CD4-positive, alpha-beta memory T cell (primary cell): ENCODE measurements around the gene SLC5A12. TPM values are rescaled to one million over a fixed set of nuclear protein-coding genes. Genes with fewer than 3 reads are reported as not detected.

Source experiments
- CTCF ChIA-PET: fragments of 350-600 bp; sonication (Branson Sonifier 250); formaldehyde crosslinking; loops from one replicate; lab custom pipeline; 2021; ENCODE audit warnings: inconsistent platforms; ENCODE audit not compliant: partially characterized antibody; lab: Charles Lee
- POLR2A ChIA-PET: fragments of 350-600 bp; sonication (Branson Sonifier 250); formaldehyde crosslinking; loops from one replicate; lab custom pipeline; 2021; ENCODE audit not compliant: partially characterized antibody; lab: Charles Lee
- DNase-seq, 5 donors: peaks; one replicate each; pipeline versions ENCODE4 v3.0.0 to v3.0.0-alpha.2; 2020 to 2022; ENCODE audit warnings: mixed read lengths in 1 of 5
- H3K27ac ChIP-seq: one replicate; pipeline ENCODE4 v1.7.0; 2013; ENCODE audit warnings: low read depth, low read length
- H3K27me3 ChIP-seq: 2 replicates; pipeline ENCODE4 v1.7.0; 2013; ENCODE audit warnings: mild to moderate bottlenecking, low read length, moderate library complexity; ENCODE audit not compliant: insufficient read depth
- H3K36me3 ChIP-seq: 2 replicates; pipeline ENCODE4 v1.7.0; 2013; ENCODE audit warnings: mild to moderate bottlenecking, low read length, moderate library complexity; ENCODE audit not compliant: insufficient read depth
- H3K4me1 ChIP-seq: 2 replicates; pipeline ENCODE4 v1.7.0; 2013; ENCODE audit warnings: mild to moderate bottlenecking, low read length, moderate library complexity; ENCODE audit not compliant: insufficient read depth
- H3K4me3 ChIP-seq, 2 donors: one replicate each; pipeline ENCODE4 v1.7.0; 2013; ENCODE audit warnings: low read length in 2 of 2, mild to moderate bottlenecking in 1 of 2
- H3K9me3 ChIP-seq, 2 donors: one replicate each; pipeline ENCODE4 v1.7.0; 2013; ENCODE audit warnings: low read length in 2 of 2, control low read depth in 1 of 2; ENCODE audit not compliant: control insufficient read depth in 1 of 2
- H3K27ac Mint-ChIP-seq, 7 donors: one replicate each; pipeline ENCODE4 v1.8.0; 2020 to 2021; ENCODE audit warnings: mixed read lengths in 7 of 7, mild to moderate bottlenecking in 6 of 7, inconsistent platforms in 3 of 7, moderate library complexity in 3 of 7
- H3K27me3 Mint-ChIP-seq, 2 donors: one replicate each; pipeline ENCODE4 v1.8.0; 2020 to 2021; ENCODE audit warnings: mixed read lengths in 2 of 2
- H3K36me3 Mint-ChIP-seq, 2 donors: one replicate each; pipeline ENCODE4 v1.8.0; 2020 to 2021; ENCODE audit warnings: mixed read lengths in 2 of 2, inconsistent platforms in 1 of 2, mild to moderate bottlenecking in 1 of 2
- H3K4me1 Mint-ChIP-seq, 4 donors: one replicate each; pipeline ENCODE4 v1.8.0; 2020 to 2021; ENCODE audit warnings: mixed read lengths in 4 of 4, mild to moderate bottlenecking in 1 of 4
- H3K4me3 Mint-ChIP-seq, 8 donors: one replicate each; pipeline ENCODE4 v1.8.0; 2020 to 2021; ENCODE audit warnings: mixed read lengths in 8 of 8, mild to moderate bottlenecking in 7 of 8, moderate library complexity in 6 of 8, inconsistent platforms in 3 of 8
- H3K9me3 Mint-ChIP-seq, 8 donors: one replicate each; pipeline ENCODE4 v1.8.0; 2020 to 2021; ENCODE audit warnings: mixed read lengths in 8 of 8, mild to moderate bottlenecking in 5 of 8, inconsistent platforms in 3 of 8, moderate library complexity in 1 of 8
- intact Hi-C: fragments of 100-400 bp; cut with micrococcal nuclease; formaldehyde crosslinking; loops from one replicate; pipeline ENCODE4 v1.15.1; 2023
- polyA plus RNA-seq, 2 donors: library from polyadenylated mRNA; unstranded; fragments of 300-500 nt; fragmentation: Illumina TruSeq; gene quantifications; one replicate each; pipeline ENCODE4 v1.2.3, GENCODE V29; 2021
- total RNA-seq, 2 experiments: library from RNA; stranded (reverse); gene quantifications; one replicate each; pipeline ENCODE4 v1.2.3, GENCODE V29; 2021

SLC5A12 gene
- total and polyA plus RNA-seq, 4 experiments from 2014 or later = not detected

DNA sequence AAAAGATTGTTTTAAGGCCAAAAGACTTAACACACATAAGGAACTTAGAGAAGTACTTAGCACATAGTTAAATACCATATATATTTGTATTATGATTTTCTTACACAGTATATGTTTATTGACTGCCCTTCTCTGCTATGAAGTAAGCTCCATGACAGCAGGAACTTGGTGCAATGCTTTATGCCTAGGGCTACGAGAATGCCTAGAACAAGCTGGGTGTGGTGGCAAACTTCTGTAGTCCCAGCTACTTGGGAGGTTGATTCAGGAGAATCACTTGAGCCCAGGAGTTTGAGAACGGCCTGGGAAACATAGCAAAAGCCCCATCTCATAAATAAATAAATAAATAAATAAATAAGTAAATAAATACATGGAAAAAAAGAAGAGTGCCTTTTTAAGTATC lies 1.9 kb downstream of the SLC5A12 start:
- DNase-seq = no peak
- no peak overlapping the region for H3K27ac Mint-ChIP-seq
- H3K4me1 Mint-ChIP-seq = no peaks in the 10 kb centered on the region
- no peak overlapping the region for H3K27ac ChIP-seq
- ChIA-PET POLR2A (no interaction called here), CTCF (no interaction called here)
- no peaks in the 10 kb centered on the region for H3K27me3 ChIP-seq
- H3K9me3 ChIP-seq = no peaks in the 10 kb centered on the region
- intact Hi-C loops = no loop called here
- H3K36me3 Mint-ChIP-seq = no peaks in the 10 kb centered on the region
- no peak overlapping the region for H3K4me3 Mint-ChIP-seq
- H3K4me1 ChIP-seq = no peaks in the 10 kb centered on the region
- no peak overlapping the region for H3K4me3 ChIP-seq
- H3K9me3 Mint-ChIP-seq = peaks cover 0 to 7% (median 4%) of the 10 kb centered on the region in 8 donors
- no peaks in the 10 kb centered on the region for H3K27me3 Mint-ChIP-seq
- H3K36me3 ChIP-seq = no peaks in the 10 kb centered on the region

- Histone ChIP-seq H3K4me1 (no peaks in the 10 kb centered on the region), H3K27ac (no peak overlapping the region), H3K9me3 (no peaks in the 10 kb centered on the region), H3K36me3 (no peaks in the 10 kb centered on the region), H3K27me3 (no peaks in the 10 kb centered on the region), H3K4me3 (no peak overlapping the region)
- Mint-ChIP-seq H3K4me1 (no peaks in the 10 kb centered on the region), H3K27me3 (no peaks in the 10 kb centered on the region), H3K36me3 (no peaks in the 10 kb centered on the region), H3K27ac (no peak overlapping the region), H3K9me3 (peaks cover 0 to 6% (median 4%) of the 10 kb centered on the region in 8 donors), H3K4me3 (no peak overlapping the region)
- POLR2A ChIA-PET = no interaction called here
- no peak for DNase-seq
- CTCF ChIA-PET = no interaction called here
- intact Hi-C loops = no loop called here
These were observed 2.4 kb downstream of the SLC5A12 start for GRCh38 chr11:26719289-26719973.

GRCh38 chr11:26717771-26718170 lies 4.1 kb downstream of the SLC5A12 start:
- Mint-ChIP-seq H3K9me3 (peaks cover 0 to 6% (median under 1%) of the 10 kb centered on the region in 8 donors), H3K4me1 (no peaks in the 10 kb centered on the region)

GRCh38 chr11:26715133-26715532 lies 6.7 kb downstream of the SLC5A12 start:
- no peak overlapping the region for H3K4me3 Mint-ChIP-seq

More at GRCh38 chr11:26717771-26718170, 4.1 kb downstream of the SLC5A12 start:
- Mint-ChIP-seq H3K36me3 (no peaks in the 10 kb centered on the region), H3K4me3 (no peak overlapping the region), H3K27ac (no peak overlapping the region), H3K27me3 (no peaks in the 10 kb centered on the region)
- Histone ChIP-seq H3K4me1 (no peaks in the 10 kb centered on the region), H3K4me3 (no peak overlapping the region), H3K36me3 (no peaks in the 10 kb centered on the region), H3K9me3 (no peaks in the 10 kb centered on the region), H3K27me3 (no peaks in the 10 kb centered on the region), H3K27ac (no peak overlapping the region)
- no peak for DNase-seq
- ChIA-PET POLR2A (no interaction called here), CTCF (no interaction called here)
- intact Hi-C loops = no loop called here

GRCh38 chr11:26712497-26712896 lies 9.4 kb downstream of the SLC5A12 start:
- Mint-ChIP-seq H3K9me3 (peaks cover 0 to 4% (median 0%) of the 10 kb centered on the region in 8 donors), H3K4me3 (no peak overlapping the region), H3K4me1 (no peaks in the 10 kb centered on the region), H3K27ac (no peak overlapping the region), H3K27me3 (no peaks in the 10 kb centered on the region), H3K36me3 (no peaks in the 10 kb centered on the region)
- Histone ChIP-seq H3K9me3 (no peaks in the 10 kb centered on the region), H3K4me3 (no peak overlapping the region), H3K4me1 (no peaks in the 10 kb centered on the region), H3K27me3 (no peaks in the 10 kb centered on the region), H3K36me3 (no peaks in the 10 kb centered on the region), H3K27ac (no peak overlapping the region)
- DNase-seq = no peak
- ChIA-PET POLR2A (no interaction called here), CTCF (no interaction called here)
- intact Hi-C loops = no loop called here

More at GRCh38 chr11:26715133-26715532, 6.7 kb downstream of the SLC5A12 start:
- H3K9me3 ChIP-seq = no peaks in the 10 kb centered on the region
- H3K36me3 Mint-ChIP-seq = no peaks in the 10 kb centered on the region
- no peak for DNase-seq
- H3K4me3 ChIP-seq = no peak overlapping the region
- ChIA-PET POLR2A (no interaction called here), CTCF (no interaction called here)
- H3K27ac Mint-ChIP-seq = no peak overlapping the region
- no peaks in the 10 kb centered on the region for H3K36me3 ChIP-seq
- no peak overlapping the region for H3K27ac ChIP-seq
- intact Hi-C loops = no loop called here
- H3K4me1 ChIP-seq = no peaks in the 10 kb centered on the region
- H3K27me3 ChIP-seq = no peaks in the 10 kb centered on the region
- H3K27me3 Mint-ChIP-seq = no peaks in the 10 kb centered on the region
- H3K4me1 Mint-ChIP-seq = no peaks in the 10 kb centered on the region
- peaks cover 0 to 4% (median 0%) of the 10 kb centered on the region in 8 donors for H3K9me3 Mint-ChIP-seq

DNA sequence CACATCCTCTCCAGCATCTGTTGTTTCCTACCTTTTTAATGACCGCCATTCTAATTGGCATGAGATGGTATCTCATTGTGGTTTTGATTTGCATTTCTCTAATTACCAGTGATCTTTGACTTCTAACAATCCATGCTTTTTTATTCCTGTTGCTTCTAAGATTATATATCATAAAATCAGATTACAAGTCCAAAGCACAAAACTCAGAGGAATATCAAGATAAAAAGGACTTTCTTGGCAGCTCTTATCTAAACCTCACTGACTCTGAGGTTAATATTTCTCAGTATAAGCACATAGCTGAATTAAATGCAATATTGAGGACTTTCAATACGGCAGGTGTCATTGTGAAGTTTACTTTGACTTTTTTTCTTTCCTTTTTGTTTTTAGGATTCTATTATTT lies 11.4 kb downstream of the SLC5A12 start:
- H3K27me3 Mint-ChIP-seq = no peaks in the 10 kb centered on the region

DNA sequence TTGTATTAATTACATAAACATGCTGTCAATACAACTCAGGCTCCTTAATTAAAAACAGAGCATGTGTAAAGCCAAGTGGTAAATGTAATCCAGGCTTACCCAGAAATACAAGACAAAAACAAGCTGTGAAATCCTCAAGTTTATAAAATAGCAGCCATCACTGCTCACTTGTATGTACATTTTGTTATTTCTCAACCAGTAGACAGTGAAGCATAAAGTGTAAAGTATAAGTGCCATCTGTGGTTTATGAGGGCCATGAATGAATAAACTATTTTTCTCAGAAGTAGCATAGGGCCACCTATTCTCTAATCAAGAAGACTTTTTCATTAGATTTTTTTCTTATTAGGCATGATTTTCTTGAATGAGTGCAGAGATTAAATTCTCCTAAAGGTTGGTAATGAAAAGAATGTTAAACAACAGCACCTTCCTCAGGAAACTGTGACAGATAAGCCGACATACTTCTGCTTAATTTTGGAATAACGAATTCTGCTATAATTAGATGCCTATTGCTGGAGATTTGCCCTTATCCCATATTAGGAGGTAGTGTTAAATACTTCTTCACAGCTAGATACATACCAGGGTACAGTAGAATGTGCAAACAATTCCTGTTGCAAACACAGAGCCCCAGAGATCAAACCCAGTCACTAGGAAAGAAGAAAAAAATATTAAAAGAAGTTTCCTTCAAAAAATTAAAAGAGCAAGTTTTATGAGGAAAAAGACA lies 13.0 kb downstream of the SLC5A12 start:
- no peaks in the 10 kb centered on the region for H3K4me1 Mint-ChIP-seq

More for the DNA sequence above, 11.4 kb downstream of the SLC5A12 start:
- POLR2A ChIA-PET = no interaction called here
- Histone ChIP-seq H3K4me1 (no peaks in the 10 kb centered on the region), H3K4me3 (no peak overlapping the region), H3K36me3 (no peaks in the 10 kb centered on the region), H3K27me3 (no peaks in the 10 kb centered on the region), H3K27ac (no peak overlapping the region), H3K9me3 (no peaks in the 10 kb centered on the region)
- no peaks in the 10 kb centered on the region for H3K36me3 Mint-ChIP-seq
- peaks cover 0 to 6% (median 0%) of the 10 kb centered on the region in 8 donors for H3K9me3 Mint-ChIP-seq
- no peak overlapping the region for H3K27ac Mint-ChIP-seq
- intact Hi-C loops = no loop called here
- no peaks in the 10 kb centered on the region for H3K4me1 Mint-ChIP-seq
- no peak for DNase-seq
- CTCF ChIA-PET = no interaction called here
- peak overlapping the region in 1 of 8 donors; percentile 22 for H3K4me3 Mint-ChIP-seq

More for the DNA sequence above, 13.0 kb downstream of the SLC5A12 start:
- Histone ChIP-seq H3K36me3 (no peaks in the 10 kb centered on the region), H3K9me3 (no peaks in the 10 kb centered on the region), H3K27ac (no peak overlapping the region), H3K27me3 (no peaks in the 10 kb centered on the region), H3K4me1 (no peaks in the 10 kb centered on the region), H3K4me3 (no peak overlapping the region)
- intact Hi-C loops = no loop called here
- H3K27ac Mint-ChIP-seq = no peak overlapping the region
- no peaks in the 10 kb centered on the region for H3K36me3 Mint-ChIP-seq
- CTCF ChIA-PET = no interaction called here
- H3K27me3 Mint-ChIP-seq = no peaks in the 10 kb centered on the region
- H3K9me3 Mint-ChIP-seq = peaks cover 0 to 8% (median 1%) of the 10 kb centered on the region in 8 donors
- no peak overlapping the region for H3K4me3 Mint-ChIP-seq
- POLR2A ChIA-PET = no interaction called here
- DNase-seq = no peak
